GM19351 (cell line): ENCODE data around the gene GAPVD1.
"Not testable (repeated sequence)": the region's sequence is repeated elsewhere in the genome, so short reads cannot be mapped to it uniquely, and the experiment has no call there.

Experiments used
- ATAC-seq: cut with Tn5 transposase; IDR thresholded peaks from one replicate; pipeline ENCODE4 v1.9.1; 2021; ENCODE audit warnings: mild to moderate bottlenecking, moderate library complexity; ENCODE audit not compliant: unreplicated experiment

Gene GAPVD1, protein sequence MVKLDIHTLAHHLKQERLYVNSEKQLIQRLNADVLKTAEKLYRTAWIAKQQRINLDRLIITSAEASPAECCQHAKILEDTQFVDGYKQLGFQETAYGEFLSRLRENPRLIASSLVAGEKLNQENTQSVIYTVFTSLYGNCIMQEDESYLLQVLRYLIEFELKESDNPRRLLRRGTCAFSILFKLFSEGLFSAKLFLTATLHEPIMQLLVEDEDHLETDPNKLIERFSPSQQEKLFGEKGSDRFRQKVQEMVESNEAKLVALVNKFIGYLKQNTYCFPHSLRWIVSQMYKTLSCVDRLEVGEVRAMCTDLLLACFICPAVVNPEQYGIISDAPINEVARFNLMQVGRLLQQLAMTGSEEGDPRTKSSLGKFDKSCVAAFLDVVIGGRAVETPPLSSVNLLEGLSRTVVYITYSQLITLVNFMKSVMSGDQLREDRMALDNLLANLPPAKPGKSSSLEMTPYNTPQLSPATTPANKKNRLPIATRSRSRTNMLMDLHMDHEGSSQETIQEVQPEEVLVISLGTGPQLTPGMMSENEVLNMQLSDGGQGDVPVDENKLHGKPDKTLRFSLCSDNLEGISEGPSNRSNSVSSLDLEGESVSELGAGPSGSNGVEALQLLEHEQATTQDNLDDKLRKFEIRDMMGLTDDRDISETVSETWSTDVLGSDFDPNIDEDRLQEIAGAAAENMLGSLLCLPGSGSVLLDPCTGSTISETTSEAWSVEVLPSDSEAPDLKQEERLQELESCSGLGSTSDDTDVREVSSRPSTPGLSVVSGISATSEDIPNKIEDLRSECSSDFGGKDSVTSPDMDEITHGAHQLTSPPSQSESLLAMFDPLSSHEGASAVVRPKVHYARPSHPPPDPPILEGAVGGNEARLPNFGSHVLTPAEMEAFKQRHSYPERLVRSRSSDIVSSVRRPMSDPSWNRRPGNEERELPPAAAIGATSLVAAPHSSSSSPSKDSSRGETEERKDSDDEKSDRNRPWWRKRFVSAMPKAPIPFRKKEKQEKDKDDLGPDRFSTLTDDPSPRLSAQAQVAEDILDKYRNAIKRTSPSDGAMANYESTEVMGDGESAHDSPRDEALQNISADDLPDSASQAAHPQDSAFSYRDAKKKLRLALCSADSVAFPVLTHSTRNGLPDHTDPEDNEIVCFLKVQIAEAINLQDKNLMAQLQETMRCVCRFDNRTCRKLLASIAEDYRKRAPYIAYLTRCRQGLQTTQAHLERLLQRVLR (N-terminal part only)

GRCh38 chr9:125261501-125262293 is at the start of gene GAPVD1:
Gene GAPVD1 (plus strand): TSS chr9:125261826. CDS start chr9:125298922, 37,096 bp downstream.
- ATAC-seq, result peak; percentile 95

- no peak for ATAC-seq
These were observed 47.4 kb upstream of the GAPVD1 start for GRCh38 chr9:125214186-125214585.

GRCh38 chr9:125218621-125219020 is 43.0 kb upstream of the GAPVD1 start:
- ATAC-seq, result no peak

DNA sequence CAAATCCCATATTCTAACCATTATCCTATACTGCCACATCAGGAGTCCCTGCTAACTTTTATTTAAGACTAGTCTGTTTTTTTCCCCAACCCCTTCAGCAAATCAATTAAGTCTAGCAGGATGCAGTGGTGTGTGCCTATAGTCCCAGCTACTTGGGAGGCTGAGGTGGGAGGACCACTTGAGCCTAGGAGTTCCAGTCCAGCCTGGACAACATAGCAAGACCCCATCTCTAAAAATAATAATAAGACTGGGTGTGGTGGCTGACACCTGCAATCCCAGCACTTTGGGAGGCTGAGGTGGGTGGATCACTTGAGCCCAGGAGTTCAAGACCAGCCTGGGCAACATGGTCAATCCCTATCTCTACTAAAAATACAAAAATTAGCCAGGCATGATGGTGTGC is 36.8 kb upstream of the GAPVD1 start:
- ATAC-seq, result not testable (repeated sequence)

GRCh38 chr9:125227761-125228160 is 33.9 kb upstream of the GAPVD1 start:
- no peak for ATAC-seq

DNA sequence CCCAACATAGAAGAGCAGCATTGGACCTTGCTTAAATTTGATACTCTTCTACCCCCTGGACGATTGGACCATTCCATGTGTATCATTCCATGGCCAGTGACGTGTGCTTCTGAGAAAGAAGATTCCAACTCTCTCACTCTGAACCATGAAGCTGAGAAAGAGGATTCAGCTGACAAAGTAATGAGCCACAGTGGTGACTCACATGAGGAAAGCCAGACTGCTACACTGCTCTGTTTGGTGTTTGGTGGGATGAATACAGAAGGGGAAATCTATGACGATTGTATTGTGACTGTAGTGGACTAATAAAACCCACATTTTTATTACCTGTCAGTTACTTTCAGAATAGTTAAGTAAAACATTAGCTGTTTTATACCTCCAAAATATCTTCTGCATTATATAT is 27.9 kb upstream of the GAPVD1 start:
- no peak for ATAC-seq

DNA sequence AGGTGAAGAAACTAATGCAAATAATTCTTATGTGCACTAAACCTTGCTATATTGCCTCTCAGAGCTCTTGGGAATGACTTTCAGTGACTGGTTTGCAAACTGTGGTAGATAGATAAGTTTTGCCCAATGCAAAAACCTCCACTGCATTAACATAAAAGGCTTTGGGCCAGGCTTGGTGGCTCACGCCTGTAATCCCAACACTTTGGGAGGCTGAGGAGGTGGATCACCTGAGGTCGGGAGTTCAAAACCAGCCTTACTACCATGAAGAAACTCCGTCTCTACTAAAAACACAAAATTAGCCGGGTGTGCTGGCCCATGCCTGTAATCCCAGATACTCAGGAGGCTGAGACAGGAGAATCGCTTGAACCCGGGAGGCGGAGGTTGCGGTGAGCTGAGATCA is 27.5 kb upstream of the GAPVD1 start:
- ATAC-seq, result not testable (repeated sequence)

DNA sequence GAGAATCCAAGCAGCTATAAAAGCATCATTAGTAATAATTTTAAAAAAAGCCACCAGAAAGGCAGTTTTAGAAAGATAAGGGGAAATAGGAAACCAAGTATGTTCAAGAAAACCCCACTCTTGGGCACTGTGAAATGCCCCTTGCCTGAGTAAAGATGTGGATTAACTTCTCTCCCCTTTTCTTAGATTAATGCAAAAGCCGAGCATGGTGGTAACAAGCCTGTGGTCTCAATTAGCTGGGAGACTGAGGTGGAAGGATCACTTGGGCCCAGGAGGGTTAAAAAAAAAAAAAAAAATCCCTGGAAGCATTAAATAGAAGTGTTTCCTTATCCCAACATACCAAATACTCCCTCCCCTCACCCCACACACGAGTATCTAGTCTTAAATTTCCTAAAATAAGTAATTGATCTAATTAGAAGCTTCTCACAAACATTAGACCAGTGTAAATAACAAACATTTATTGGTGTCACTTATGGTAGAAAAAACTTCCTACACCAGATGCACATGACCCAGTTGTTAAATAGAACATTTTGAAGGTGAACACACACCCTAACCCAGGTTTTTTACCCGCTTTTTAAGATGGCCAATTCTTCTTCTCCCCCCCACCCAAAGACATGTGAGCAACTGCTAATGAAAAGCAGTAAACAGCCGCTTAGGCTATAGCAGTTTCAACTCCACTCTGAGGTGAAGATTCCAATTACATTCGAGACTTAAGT is 25.7 kb upstream of the GAPVD1 start:
- no peak for ATAC-seq

- ATAC-seq, result not testable (repeated sequence)
These were observed 25.0 kb upstream of the GAPVD1 start for GRCh38 chr9:125236520-125237159.

GRCh38 chr9:125238127-125238914 is 23.3 kb upstream of the GAPVD1 start:
- no peak for ATAC-seq

GRCh38 chr9:125238915-125239446 is 22.6 kb upstream of the GAPVD1 start:
- ATAC-seq, result no peak

GRCh38 chr9:125239631-125240597 is 21.7 kb upstream of the GAPVD1 start:
- no peak for ATAC-seq

- peak; percentile 7 for ATAC-seq
These were observed 21.0 kb upstream of the GAPVD1 start for GRCh38 chr9:125240649-125240999.

DNA sequence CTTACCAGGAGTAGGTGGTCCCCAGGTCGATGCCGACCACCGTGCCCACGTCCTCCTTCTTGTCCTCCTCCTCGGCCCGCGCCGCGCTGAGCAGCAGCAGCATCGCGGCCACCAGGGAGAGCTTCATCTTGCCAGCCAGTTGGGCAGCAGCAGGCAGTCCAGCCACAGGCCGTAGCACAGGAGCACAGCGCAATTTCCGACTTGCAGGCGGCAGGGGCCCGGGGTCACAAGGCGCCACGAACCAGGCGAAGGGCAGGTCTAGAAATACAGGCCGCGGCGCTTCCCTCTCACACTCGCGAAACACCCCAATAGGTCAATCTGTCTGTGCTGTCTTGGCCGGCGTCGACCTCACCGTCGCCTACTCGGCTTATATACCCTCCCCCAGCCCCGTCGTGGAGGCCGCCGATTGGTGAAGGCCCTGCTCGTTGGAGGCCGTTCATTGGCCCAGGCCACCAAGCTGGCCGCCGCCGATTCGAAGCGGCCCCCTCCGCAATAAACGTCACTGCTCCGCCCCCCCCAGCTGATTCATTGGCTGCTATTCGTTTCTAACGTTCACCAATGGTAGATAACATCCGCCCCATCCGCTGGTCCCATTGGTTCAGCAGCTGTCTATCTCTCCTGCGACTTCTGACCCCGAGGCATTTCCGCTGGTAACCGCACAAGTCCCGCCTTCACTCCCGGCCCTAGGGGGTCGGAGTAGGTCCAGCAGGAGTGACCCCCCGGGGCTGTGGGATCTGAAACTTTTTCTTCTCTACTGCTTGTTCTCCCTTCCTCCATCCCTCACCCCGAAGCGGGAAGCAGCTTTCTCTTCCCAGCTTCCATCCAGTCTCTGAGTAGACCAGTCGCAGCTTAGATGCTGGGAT is 20.4 kb upstream of the GAPVD1 start, which contains the start of gene HSPA5:
HSPA5 (minus strand) TSS at position 344 of the 863 bp plus-strand sequence; CDS start at position 127, 217 bp downstream.
- peak; percentile 88 for ATAC-seq

- ATAC-seq, result peak; percentile 21
These were observed 19.5 kb upstream of the GAPVD1 start for GRCh38 chr9:125241863-125242739.
